HEK293 (cell line): ENCODE results near the gene NUP54.

Experiments used
- CTCF ChIA-PET: fragments of 350-600 bp; formaldehyde crosslinking; extraction: SDS; loops from one replicate; lab custom pipeline; 2021; ENCODE audit warnings: antibody characterized with exemption; lab: Yijun Ruan, JAX
- POLR2A ChIA-PET: fragments of 300-600 bp; formaldehyde crosslinking; extraction: SDS; loops from one replicate; lab custom pipeline; 2020; ENCODE audit warnings: antibody characterized with exemption, inconsistent platforms; lab: Yijun Ruan, JAX
- H3K27ac ChIP-seq: fragments of 200-500 bp; sonication (Bioruptor generic); 2 replicates; pipeline ENCODE4 v1.5.1; 2014; ENCODE audit warnings: low read depth, low read length, control low read depth, inconsistent platforms; ENCODE audit errors: extremely low read depth
- H3K36me3 ChIP-seq, 2 experiments: fragments of 200-500 bp in 1 of 2; sonication (Bioruptor generic) in 1 of 2; 1 replicate in 1 of 2; 2 replicates in 1 of 2; pipeline ENCODE4 v1.5.1; 2014 to 2017; ENCODE audit warnings: inconsistent platforms in 2 of 2, low read length in 2 of 2; ENCODE audit not compliant: control insufficient read depth in 2 of 2, insufficient read depth in 1 of 2
- H3K4me1 ChIP-seq: fragments of 200-500 bp; sonication (Bioruptor generic); 2 replicates; pipeline ENCODE4 v1.5.1; 2014; ENCODE audit warnings: mild to moderate bottlenecking, low read length, inconsistent platforms; ENCODE audit not compliant: control insufficient read depth, insufficient read depth
- H3K4me3 ChIP-seq: 2 replicates; pipeline ENCODE4 v1.5.1; 2011; ENCODE audit warnings: low read depth, mild to moderate bottlenecking, control low read depth, low read length, moderate library complexity
- H3K9me3 ChIP-seq: fragments of 200-500 bp; sonication (Bioruptor generic); 2 replicates; pipeline ENCODE4 v1.5.1; 2014; ENCODE audit warnings: low read depth, low read length, inconsistent platforms; ENCODE audit not compliant: control insufficient read depth, insufficient read depth
- GLIS2 ChIP-seq: fragments of 450-650 bp; formaldehyde crosslinking; IDR thresholded peaks from 2 replicates; pipeline ENCODE4 v1.5.1; 2016; ENCODE audit warnings: missing biosample characterization, missing genetic modification characterization
- HOXA7 ChIP-seq: sonication (generic); formaldehyde crosslinking; IDR thresholded peaks from 2 replicates; pipeline ENCODE4 v1.8.1; 2022; ENCODE audit warnings: missing genetic modification reagents, borderline replicate concordance
- PRDM1 ChIP-seq: fragments of 450-650 bp; formaldehyde crosslinking; IDR thresholded peaks from 2 replicates; pipeline ENCODE4; 2016; ENCODE audit warnings: missing biosample characterization, missing genetic modification characterization
- REPIN1 ChIP-seq: fragments of 450-650 bp; formaldehyde crosslinking; IDR thresholded peaks from 2 replicates; pipeline ENCODE4 v1.5.1; 2017; ENCODE audit warnings: missing biosample characterization, missing genetic modification characterization, low read depth
- SETDB1 ChIP-seq: IDR thresholded peaks from one replicate; pipeline ENCODE4 v1.6.1; 2017; ENCODE audit warnings: mild to moderate bottlenecking, low read length, moderate library complexity, mixed read lengths; ENCODE audit not compliant: insufficient read length
- SP2 ChIP-seq: fragments of 450-650 bp; formaldehyde crosslinking; IDR thresholded peaks from 2 replicates; pipeline ENCODE4 v1.5.1; 2016; ENCODE audit warnings: missing biosample characterization, missing genetic modification characterization
- WT1 ChIP-seq: fragments of 450-650 bp; formaldehyde crosslinking; IDR thresholded peaks from 2 replicates; pipeline ENCODE4 v1.5.1; 2016; ENCODE audit warnings: missing biosample characterization, missing genetic modification characterization
- ZBTB44 ChIP-seq: fragments of 450-650 bp; IDR thresholded peaks from 2 replicates; pipeline ENCODE4 v1.5.1; 2018; ENCODE audit warnings: missing biosample characterization, mild to moderate bottlenecking, missing genetic modification characterization
- ZFHX2 ChIP-seq: fragments of 450-650 bp; formaldehyde crosslinking; conservative IDR thresholded peaks from 2 replicates; pipeline ENCODE4 v1.5.1; 2016; ENCODE audit warnings: missing biosample characterization, missing genetic modification characterization
- ZNF121 ChIP-seq: fragments of 450-650 bp; formaldehyde crosslinking; IDR thresholded peaks from 2 replicates; pipeline ENCODE4 v1.5.1; 2016; ENCODE audit warnings: missing biosample characterization, missing genetic modification characterization
- ZNF140 ChIP-seq: fragments of 450-650 bp; formaldehyde crosslinking; IDR thresholded peaks from 2 replicates; pipeline ENCODE4 v1.5.1; 2016; ENCODE audit warnings: missing biosample characterization, missing genetic modification characterization
- ZNF157 ChIP-seq: fragments of 450-650 bp; formaldehyde crosslinking; IDR thresholded peaks from 2 replicates; pipeline ENCODE4 v1.5.1; 2016; ENCODE audit warnings: missing biosample characterization, missing genetic modification characterization
- ZNF280C ChIP-seq: fragments of 450-650 bp; formaldehyde crosslinking; IDR thresholded peaks from 2 replicates; pipeline ENCODE4 v1.5.1; 2016; ENCODE audit warnings: missing biosample characterization, missing genetic modification characterization
- ZNF394 ChIP-seq: fragments of 450-650 bp; formaldehyde crosslinking; IDR thresholded peaks from 2 replicates; pipeline ENCODE4 v1.5.1; 2016; ENCODE audit warnings: missing biosample characterization, missing genetic modification characterization, mild to moderate bottlenecking, moderate library complexity, borderline replicate concordance
- ZNF530 ChIP-seq: fragments of 450-650 bp; formaldehyde crosslinking; IDR thresholded peaks from 2 replicates; pipeline ENCODE4 v1.5.1; 2016; ENCODE audit warnings: low read depth, missing biosample characterization, missing genetic modification characterization
- ZNF645 ChIP-seq: fragments of 450-650 bp; formaldehyde crosslinking; IDR thresholded peaks from 2 replicates; pipeline ENCODE4; 2016; ENCODE audit warnings: missing biosample characterization, missing genetic modification characterization
- ZNF654 ChIP-seq: fragments of 450-650 bp; formaldehyde crosslinking; IDR thresholded peaks from 2 replicates; pipeline ENCODE4 v1.5.1; 2016; ENCODE audit warnings: low read depth, missing biosample characterization, missing genetic modification characterization
- ZNF664 ChIP-seq: fragments of 450-650 bp; formaldehyde crosslinking; IDR thresholded peaks from 2 replicates; pipeline ENCODE4 v1.5.1; 2016; ENCODE audit warnings: missing biosample characterization, missing genetic modification characterization
- ZNF704 ChIP-seq: fragments of 450-650 bp; formaldehyde crosslinking; IDR thresholded peaks from 2 replicates; pipeline ENCODE4 v1.5.1; 2016; ENCODE audit warnings: missing biosample characterization, missing genetic modification characterization
- ZNF707 ChIP-seq: fragments of 450-650 bp; formaldehyde crosslinking; IDR thresholded peaks from 2 replicates; pipeline ENCODE4 v1.5.1; 2016; ENCODE audit warnings: missing biosample characterization, missing genetic modification characterization

NUP54 gene

GRCh38 chr4:76072760-76073159, 75.4 kb downstream of the NUP54 start (continued):
- no peak for TF ChIP-seq ZNF704
- TF ChIP-seq ZNF394, result no peak
- no peak for TF ChIP-seq ZNF157 (tag by site-specific recombination)

- CTCF ChIA-PET, result interaction anchor here (0.7 to 1.9 kb wide), 7 partner anchors 16 to 1130 kb away, joined by 3 to 10 read pairs (median 3); no protein-coding TSS in a partner anchor
- TF ChIP-seq ZNF140 (tag by site-specific recombination) (no peak), ZNF654 (tag by site-specific recombination) (peak; percentile 78)
Measured at GRCh38 chr4:76067652-76068286, 80.4 kb downstream of the NUP54 start.

GRCh38 chr4:76066546-76066945, 81.7 kb downstream of the NUP54 start:
- H3K4me1 ChIP-seq, result no peaks in the 10 kb centered on the region
- H3K4me3 ChIP-seq, result no peak overlapping the region
- CTCF ChIA-PET, result interaction anchor here (0.7 to 1.9 kb wide), 3 partner anchors 66 to 691 kb away, joined by 3 to 10 read pairs (median 4); no protein-coding TSS in a partner anchor
- no peak overlapping the region for H3K27ac ChIP-seq
- no peaks in the 10 kb centered on the region for H3K36me3 ChIP-seq
- no peak for TF ChIP-seq ZFHX2
- no peak for TF ChIP-seq GLIS2
- no peak for TF ChIP-seq ZNF664
- TF ChIP-seq ZBTB44 (tag by site-specific recombination), result no peak
- TF ChIP-seq HOXA7 (CRISPR knock-in tag), result no peak
- no peak for TF ChIP-seq REPIN1 (tag by site-specific recombination)
- TF ChIP-seq SETDB1, result no peak
- no peak for TF ChIP-seq ZNF645 (tag by site-specific recombination)
- TF ChIP-seq ZNF121 (tag by site-specific recombination), result no peak
- TF ChIP-seq ZNF707 (tag by site-specific recombination), result no peak
- no peak for TF ChIP-seq PRDM1 (tag by site-specific recombination)
- no peak for TF ChIP-seq ZNF654 (tag by site-specific recombination)
- no peak for TF ChIP-seq SP2 (tag by site-specific recombination)
- no peak for TF ChIP-seq ZNF280C (tag by site-specific recombination)
- TF ChIP-seq WT1 (tag by site-specific recombination), result no peak
- no peak for TF ChIP-seq ZNF530
- TF ChIP-seq, all 188 proteins: peak for 0
- POLR2A ChIA-PET, result no interaction called here
- H3K9me3 ChIP-seq, result no peaks in the 10 kb centered on the region

More at GRCh38 chr4:76067652-76068286, 80.4 kb downstream of the NUP54 start:
- no peaks in the 10 kb centered on the region for H3K36me3 ChIP-seq
- no peaks in the 10 kb centered on the region for H3K9me3 ChIP-seq
- H3K27ac ChIP-seq, result no peak overlapping the region
- no peaks in the 10 kb centered on the region for H3K4me1 ChIP-seq
- no peak overlapping the region for H3K4me3 ChIP-seq
- POLR2A ChIA-PET, result no interaction called here
